ENCODE measurements around the gene SERP2. TPM values are rescaled to one million over a fixed set of nuclear protein-coding genes. Genes with fewer than 3 reads are reported as not detected.

Gene SERP2
- polyA plus RNA-seq, 1 donor from 2014 or later: 15.4 TPM

DNA sequence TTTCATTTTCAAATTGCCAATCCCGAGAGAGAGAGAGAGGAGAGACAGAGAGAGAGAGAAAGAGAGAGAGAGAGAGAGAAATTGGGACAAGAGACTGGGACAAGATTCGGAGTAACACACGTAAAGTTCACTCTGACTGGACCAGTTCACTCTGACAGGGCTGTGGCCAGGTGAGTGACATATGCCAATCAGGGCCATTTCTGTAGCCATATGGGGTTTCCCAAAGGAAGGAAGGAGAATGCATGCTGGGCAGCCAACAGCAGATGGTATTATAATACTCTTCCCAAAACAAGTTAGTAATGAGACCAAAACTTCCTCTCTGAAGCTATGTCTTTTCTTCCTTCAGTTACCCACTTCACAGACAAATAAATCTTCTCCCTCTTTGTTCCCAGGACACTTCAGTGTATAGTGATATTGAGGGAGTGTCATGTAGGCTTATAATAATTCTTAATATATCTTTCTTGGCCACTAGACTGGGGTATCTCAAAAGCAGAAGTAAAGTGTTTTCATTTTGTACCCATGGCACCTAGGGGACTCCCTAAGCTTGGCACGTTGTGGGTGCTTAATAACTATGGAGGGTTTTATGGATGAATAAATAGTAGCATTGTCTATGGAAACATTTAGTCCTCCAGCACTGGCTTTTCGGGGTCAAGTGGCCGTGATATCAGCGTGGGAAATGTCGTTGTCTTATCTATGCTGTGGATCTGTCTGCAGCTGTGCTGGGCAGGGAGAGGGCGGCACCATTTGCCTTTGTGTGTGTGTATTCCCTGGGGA, 51.6 kb downstream of the SERP2 start:
- no peak overlapping the region for H3K4me3 ChIP-seq (ENCODE audit: low read length)
- H3F3A ChIP-seq (ENCODE audit: insufficient read depth, low read length, poor library complexity, severe bottlenecking): no peaks in the 10 kb centered on the region
- H3K27ac ChIP-seq (ENCODE audit: low read length): no peak overlapping the region
- no peak overlapping the region for H3K4me2 ChIP-seq (ENCODE audit: low read length)
- H3K9me3 ChIP-seq (ENCODE audit: low read length): no peaks in the 10 kb centered on the region
- H3K27me3 ChIP-seq (ENCODE audit: insufficient read depth, low read depth, low read length): no peaks in the 10 kb centered on the region
- H3K36me3 ChIP-seq (ENCODE audit: insufficient read depth, low read length): no peaks in the 10 kb centered on the region
- no peak overlapping the region for H3K9ac ChIP-seq (ENCODE audit: low read length)
- H2AFZ ChIP-seq (ENCODE audit: low read depth, low read length): no peak overlapping the region
- no peaks in the 10 kb centered on the region for H3K79me2 ChIP-seq (replicated peaks; ENCODE audit: insufficient read depth, low read length)
- H4K20me1 ChIP-seq (ENCODE audit: insufficient read depth): no peaks in the 10 kb centered on the region
- no peaks in the 10 kb centered on the region for H3K9me2 ChIP-seq (ENCODE audit: insufficient read depth, low read length)
- TF ChIP-seq POLR2AphosphoS5 (IDR thresholded peaks at IDR 0.05) (no peak), TAF1 (IDR thresholded peaks at IDR 0.05; ENCODE audit: low read depth) (no peak), MXI1 (conservative IDR thresholded peaks at IDR 0.05; ENCODE audit: poor library complexity, severe bottlenecking) (no peak), EZH2 (IDR thresholded peaks at IDR 0.05; ENCODE audit: borderline replicate concordance, insufficient read depth, low read length, poor library complexity, severe bottlenecking) (no peak), EP300 (conservative IDR thresholded peaks at IDR 0.05; ENCODE audit: poor library complexity, severe bottlenecking) (no peak), SMC3 (conservative IDR thresholded peaks at IDR 0.05; ENCODE audit: poor library complexity) (no peak)

DNA sequence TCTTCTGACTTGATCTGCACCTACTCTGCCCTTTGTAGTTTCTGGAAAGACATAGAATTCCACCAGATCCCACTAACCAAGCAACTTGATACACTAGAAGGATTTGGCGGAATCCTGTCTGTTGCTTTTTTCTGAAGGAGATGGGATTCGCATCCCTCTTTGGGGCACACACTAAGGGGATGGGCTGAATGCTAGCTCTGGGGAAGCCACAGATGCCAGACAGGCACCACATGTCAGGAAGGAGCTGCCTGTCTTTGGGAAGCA, 52.1 kb downstream of the SERP2 start:
- Histone ChIP-seq H3F3A (ENCODE audit: insufficient read depth, low read length, poor library complexity, severe bottlenecking) (no peaks in the 10 kb centered on the region), H3K27ac (ENCODE audit: low read length) (no peak overlapping the region), H3K36me3 (ENCODE audit: insufficient read depth, low read length) (no peaks in the 10 kb centered on the region), H3K79me2 (replicated peaks; ENCODE audit: insufficient read depth, low read length) (no peaks in the 10 kb centered on the region), H3K4me3 (ENCODE audit: low read length) (no peak overlapping the region), H3K9me3 (ENCODE audit: low read length) (no peaks in the 10 kb centered on the region), H4K20me1 (ENCODE audit: insufficient read depth) (no peaks in the 10 kb centered on the region), H3K9ac (ENCODE audit: low read length) (no peak overlapping the region), H3K4me2 (ENCODE audit: low read length) (no peak overlapping the region), H3K27me3 (ENCODE audit: insufficient read depth, low read depth, low read length) (no peaks in the 10 kb centered on the region), H2AFZ (ENCODE audit: low read depth, low read length) (no peak overlapping the region), H3K9me2 (ENCODE audit: insufficient read depth, low read length) (no peaks in the 10 kb centered on the region)
- no peak for TF ChIP-seq MXI1 (conservative IDR thresholded peaks at IDR 0.05; ENCODE audit: poor library complexity, severe bottlenecking)
- TF ChIP-seq RAD21 (conservative IDR thresholded peaks at IDR 0.05): no peak
- TF ChIP-seq, protein P1, sequence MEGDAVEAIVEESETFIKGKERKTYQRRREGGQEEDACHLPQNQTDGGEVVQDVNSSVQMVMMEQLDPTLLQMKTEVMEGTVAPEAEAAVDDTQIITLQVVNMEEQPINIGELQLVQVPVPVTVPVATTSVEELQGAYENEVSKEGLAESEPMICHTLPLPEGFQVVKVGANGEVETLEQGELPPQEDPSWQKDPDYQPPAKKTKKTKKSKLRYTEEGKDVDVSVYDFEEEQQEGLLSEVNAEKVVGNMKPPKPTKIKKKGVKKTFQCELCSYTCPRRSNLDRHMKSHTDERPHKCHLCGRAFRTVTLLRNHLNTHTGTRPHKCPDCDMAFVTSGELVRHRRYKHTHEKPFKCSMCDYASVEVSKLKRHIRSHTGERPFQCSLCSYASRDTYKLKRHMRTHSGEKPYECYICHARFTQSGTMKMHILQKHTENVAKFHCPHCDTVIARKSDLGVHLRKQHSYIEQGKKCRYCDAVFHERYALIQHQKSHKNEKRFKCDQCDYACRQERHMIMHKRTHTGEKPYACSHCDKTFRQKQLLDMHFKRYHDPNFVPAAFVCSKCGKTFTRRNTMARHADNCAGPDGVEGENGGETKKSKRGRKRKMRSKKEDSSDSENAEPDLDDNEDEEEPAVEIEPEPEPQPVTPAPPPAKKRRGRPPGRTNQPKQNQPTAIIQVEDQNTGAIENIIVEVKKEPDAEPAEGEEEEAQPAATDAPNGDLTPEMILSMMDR (IDR thresholded peaks at IDR 0.05; ENCODE audit: poor library complexity, severe bottlenecking): no peak
- no peak for TF ChIP-seq EZH2 (IDR thresholded peaks at IDR 0.05; ENCODE audit: borderline replicate concordance, insufficient read depth, low read length, poor library complexity, severe bottlenecking)
- no peak for TF ChIP-seq EP300 (conservative IDR thresholded peaks at IDR 0.05; ENCODE audit: poor library complexity, severe bottlenecking)
- TF ChIP-seq POLR2AphosphoS5 (IDR thresholded peaks at IDR 0.05): no peak
- no peak for TF ChIP-seq SMC3 (conservative IDR thresholded peaks at IDR 0.05; ENCODE audit: poor library complexity)

DNA sequence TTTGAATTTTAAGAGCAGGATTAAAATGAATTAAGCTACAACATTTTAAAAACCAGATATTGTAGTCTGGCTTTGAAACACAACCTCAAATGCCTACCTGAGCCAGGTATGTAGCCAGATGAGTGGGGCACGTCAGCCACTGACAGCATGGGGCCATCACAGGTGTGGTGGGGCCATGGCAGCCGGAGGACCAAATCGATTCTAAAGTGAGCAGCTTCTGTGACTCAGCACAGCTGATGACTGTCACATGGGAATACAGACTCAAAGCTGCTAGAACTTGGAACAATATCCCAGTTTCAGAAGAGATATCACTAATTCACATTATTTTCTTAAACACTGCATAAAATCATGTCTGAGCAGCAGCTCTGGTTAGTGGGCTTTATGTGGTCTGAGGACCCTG, 52.8 kb downstream of the SERP2 start:
- Histone ChIP-seq H3K79me2 (replicated peaks; ENCODE audit: insufficient read depth, low read length) (no peaks in the 10 kb centered on the region), H3K36me3 (ENCODE audit: insufficient read depth, low read length) (no peaks in the 10 kb centered on the region), H3K4me2 (ENCODE audit: low read length) (no peak overlapping the region), H2AFZ (ENCODE audit: low read depth, low read length) (no peak overlapping the region), H4K20me1 (ENCODE audit: insufficient read depth) (no peaks in the 10 kb centered on the region), H3F3A (ENCODE audit: insufficient read depth, low read length, poor library complexity, severe bottlenecking) (no peaks in the 10 kb centered on the region), H3K27me3 (ENCODE audit: insufficient read depth, low read depth, low read length) (no peaks in the 10 kb centered on the region), H3K9ac (ENCODE audit: low read length) (no peak overlapping the region), H3K27ac (ENCODE audit: low read length) (no peak overlapping the region), H3K4me3 (ENCODE audit: low read length) (no peak overlapping the region), H3K9me3 (ENCODE audit: low read length) (no peaks in the 10 kb centered on the region), H3K9me2 (ENCODE audit: insufficient read depth, low read length) (no peaks in the 10 kb centered on the region)
- TF ChIP-seq POLR2AphosphoS5 (IDR thresholded peaks at IDR 0.05) (no peak), TAF1 (IDR thresholded peaks at IDR 0.05; ENCODE audit: low read depth) (no peak), SMC3 (conservative IDR thresholded peaks at IDR 0.05; ENCODE audit: poor library complexity) (no peak), MXI1 (conservative IDR thresholded peaks at IDR 0.05; ENCODE audit: poor library complexity, severe bottlenecking) (no peak), EP300 (conservative IDR thresholded peaks at IDR 0.05; ENCODE audit: poor library complexity, severe bottlenecking) (no peak), EZH2 (IDR thresholded peaks at IDR 0.05; ENCODE audit: borderline replicate concordance, insufficient read depth, low read length, poor library complexity, severe bottlenecking) (no peak)
- TF ChIP-seq, protein P2, sequence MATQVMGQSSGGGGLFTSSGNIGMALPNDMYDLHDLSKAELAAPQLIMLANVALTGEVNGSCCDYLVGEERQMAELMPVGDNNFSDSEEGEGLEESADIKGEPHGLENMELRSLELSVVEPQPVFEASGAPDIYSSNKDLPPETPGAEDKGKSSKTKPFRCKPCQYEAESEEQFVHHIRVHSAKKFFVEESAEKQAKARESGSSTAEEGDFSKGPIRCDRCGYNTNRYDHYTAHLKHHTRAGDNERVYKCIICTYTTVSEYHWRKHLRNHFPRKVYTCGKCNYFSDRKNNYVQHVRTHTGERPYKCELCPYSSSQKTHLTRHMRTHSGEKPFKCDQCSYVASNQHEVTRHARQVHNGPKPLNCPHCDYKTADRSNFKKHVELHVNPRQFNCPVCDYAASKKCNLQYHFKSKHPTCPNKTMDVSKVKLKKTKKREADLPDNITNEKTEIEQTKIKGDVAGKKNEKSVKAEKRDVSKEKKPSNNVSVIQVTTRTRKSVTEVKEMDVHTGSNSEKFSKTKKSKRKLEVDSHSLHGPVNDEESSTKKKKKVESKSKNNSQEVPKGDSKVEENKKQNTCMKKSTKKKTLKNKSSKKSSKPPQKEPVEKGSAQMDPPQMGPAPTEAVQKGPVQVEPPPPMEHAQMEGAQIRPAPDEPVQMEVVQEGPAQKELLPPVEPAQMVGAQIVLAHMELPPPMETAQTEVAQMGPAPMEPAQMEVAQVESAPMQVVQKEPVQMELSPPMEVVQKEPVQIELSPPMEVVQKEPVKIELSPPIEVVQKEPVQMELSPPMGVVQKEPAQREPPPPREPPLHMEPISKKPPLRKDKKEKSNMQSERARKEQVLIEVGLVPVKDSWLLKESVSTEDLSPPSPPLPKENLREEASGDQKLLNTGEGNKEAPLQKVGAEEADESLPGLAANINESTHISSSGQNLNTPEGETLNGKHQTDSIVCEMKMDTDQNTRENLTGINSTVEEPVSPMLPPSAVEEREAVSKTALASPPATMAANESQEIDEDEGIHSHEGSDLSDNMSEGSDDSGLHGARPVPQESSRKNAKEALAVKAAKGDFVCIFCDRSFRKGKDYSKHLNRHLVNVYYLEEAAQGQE (IDR thresholded peaks at IDR 0.05; ENCODE audit: borderline replicate concordance): no peak

All from neural cell (in vitro differentiated cells).